Nephron progenitor cell (in vitro differentiated cells): ENCODE results near the gene DEFB132.

Experiments
- DNase-seq: peaks from one replicate; pipeline ENCODE4 v3.0.0; 2021
- H3K27ac Mint-ChIP-seq: 2 replicates; pipeline ENCODE4 v1.8.0; 2021; ENCODE audit warnings: mild to moderate bottlenecking, moderate library complexity, mixed read lengths
- H3K27me3 Mint-ChIP-seq: 2 replicates; pipeline ENCODE4 v1.8.0; 2021; ENCODE audit warnings: mild to moderate bottlenecking, low read depth, mixed read lengths; ENCODE audit not compliant: poor library complexity
- H3K36me3 Mint-ChIP-seq: 2 replicates; pipeline ENCODE4 v1.8.0; 2021; ENCODE audit warnings: low read depth, mixed read lengths
- H3K4me1 Mint-ChIP-seq: 2 replicates; pipeline ENCODE4 v1.8.0; 2021; ENCODE audit warnings: mixed read lengths
- H3K4me3 Mint-ChIP-seq: 2 replicates; pipeline ENCODE4 v1.8.0; 2021; ENCODE audit warnings: mild to moderate bottlenecking, moderate library complexity, mixed read lengths
- H3K9me3 Mint-ChIP-seq: 2 replicates; pipeline ENCODE4 v1.8.0; 2021; ENCODE audit warnings: mild to moderate bottlenecking, moderate library complexity, mixed read lengths
- TF ChIP-seq, protein P1 (sequence below): fragments of 200-600 bp; sonication (generic); IDR thresholded peaks from 2 replicates; pipeline ENCODE4 v1.5.0; 2021; ENCODE audit warnings: antibody characterized with exemption

DEFB132 gene

DNA sequence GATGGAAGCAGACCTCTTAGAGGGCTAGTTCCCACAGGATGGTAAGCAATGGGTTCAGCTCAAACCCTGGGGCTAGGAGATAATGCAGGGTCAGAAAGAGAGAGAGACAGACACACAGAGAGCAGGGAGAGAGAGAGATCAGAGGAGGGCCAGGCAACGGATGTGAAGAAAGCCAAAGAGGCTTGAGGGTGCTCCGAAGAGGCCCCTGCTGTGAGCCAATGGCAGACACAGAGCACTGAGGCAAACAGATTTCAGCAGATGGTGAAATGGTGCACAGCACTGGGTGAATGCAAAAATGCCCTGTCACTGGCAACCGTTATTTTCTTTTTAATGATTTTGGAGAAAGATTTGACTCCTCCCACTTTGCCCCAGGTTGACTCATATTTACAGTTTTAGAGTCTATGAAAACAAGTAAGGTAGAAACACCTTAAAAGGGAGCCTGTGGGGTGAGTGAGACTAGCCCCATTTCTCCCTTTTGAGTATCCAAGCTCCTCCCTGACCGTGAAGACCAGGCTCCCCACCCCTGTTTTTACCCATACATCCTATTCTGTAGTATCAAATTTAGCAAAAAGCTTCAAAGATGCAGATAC, 840 bp downstream of the DEFB132 start:
- Mint-ChIP-seq H3K27me3 (peaks cover 16% of the 10 kb centered on the region), H3K4me1 (peaks cover 5% of the 10 kb centered on the region), H3K36me3 (no peaks in the 10 kb centered on the region), H3K9me3 (no peaks in the 10 kb centered on the region), H3K27ac (no peak overlapping the region), H3K4me3 (no peak overlapping the region)
- no peak for DNase-seq
- TF ChIP-seq, protein P1, sequence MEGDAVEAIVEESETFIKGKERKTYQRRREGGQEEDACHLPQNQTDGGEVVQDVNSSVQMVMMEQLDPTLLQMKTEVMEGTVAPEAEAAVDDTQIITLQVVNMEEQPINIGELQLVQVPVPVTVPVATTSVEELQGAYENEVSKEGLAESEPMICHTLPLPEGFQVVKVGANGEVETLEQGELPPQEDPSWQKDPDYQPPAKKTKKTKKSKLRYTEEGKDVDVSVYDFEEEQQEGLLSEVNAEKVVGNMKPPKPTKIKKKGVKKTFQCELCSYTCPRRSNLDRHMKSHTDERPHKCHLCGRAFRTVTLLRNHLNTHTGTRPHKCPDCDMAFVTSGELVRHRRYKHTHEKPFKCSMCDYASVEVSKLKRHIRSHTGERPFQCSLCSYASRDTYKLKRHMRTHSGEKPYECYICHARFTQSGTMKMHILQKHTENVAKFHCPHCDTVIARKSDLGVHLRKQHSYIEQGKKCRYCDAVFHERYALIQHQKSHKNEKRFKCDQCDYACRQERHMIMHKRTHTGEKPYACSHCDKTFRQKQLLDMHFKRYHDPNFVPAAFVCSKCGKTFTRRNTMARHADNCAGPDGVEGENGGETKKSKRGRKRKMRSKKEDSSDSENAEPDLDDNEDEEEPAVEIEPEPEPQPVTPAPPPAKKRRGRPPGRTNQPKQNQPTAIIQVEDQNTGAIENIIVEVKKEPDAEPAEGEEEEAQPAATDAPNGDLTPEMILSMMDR, result no peak

DNA sequence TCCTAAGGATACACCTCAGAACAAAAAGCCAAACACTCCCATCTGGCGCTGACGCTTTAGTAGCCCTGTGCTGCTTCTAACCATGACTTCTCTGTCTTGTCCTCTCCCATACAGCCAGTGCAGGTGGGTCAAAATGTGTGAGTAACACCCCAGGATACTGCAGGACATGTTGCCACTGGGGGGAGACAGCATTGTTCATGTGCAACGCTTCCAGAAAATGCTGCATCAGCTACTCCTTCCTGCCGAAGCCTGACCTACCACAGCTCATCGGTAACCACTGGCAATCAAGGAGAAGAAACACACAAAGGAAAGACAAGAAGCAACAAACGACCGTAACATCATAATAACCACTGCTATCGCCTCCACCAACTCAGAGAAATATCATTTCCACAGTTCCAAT, 1.4 kb downstream of the DEFB132 start:
- DNase-seq, result no peak
- H3K27ac Mint-ChIP-seq, result no peak overlapping the region
- H3K4me3 Mint-ChIP-seq, result no peak overlapping the region
- H3K36me3 Mint-ChIP-seq, result no peaks in the 10 kb centered on the region
- H3K4me1 Mint-ChIP-seq, result peaks cover 5% of the 10 kb centered on the region
- peaks cover 16% of the 10 kb centered on the region for H3K27me3 Mint-ChIP-seq
- no peaks in the 10 kb centered on the region for H3K9me3 Mint-ChIP-seq
- TF ChIP-seq, protein P1, result no peak

DNA sequence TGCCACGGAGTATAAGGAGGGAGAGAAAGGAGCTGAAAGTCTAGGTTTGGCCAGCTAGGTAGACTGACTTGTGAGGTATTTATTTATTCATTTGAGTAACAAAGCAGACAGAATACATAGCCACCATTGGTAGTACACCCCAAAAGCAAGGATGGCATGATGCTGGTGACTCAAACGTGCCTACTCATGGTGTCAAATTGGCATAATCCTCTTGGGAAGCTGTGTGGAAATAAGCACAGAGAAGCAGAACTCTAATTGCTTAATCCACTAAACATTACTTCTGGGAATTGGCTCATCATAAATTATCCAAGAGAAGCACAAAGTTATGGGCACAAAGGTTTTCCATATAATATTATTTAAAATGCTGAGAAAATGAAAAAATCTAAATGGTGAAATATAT, 2.5 kb downstream of the DEFB132 start:
- Mint-ChIP-seq H3K9me3 (no peaks in the 10 kb centered on the region), H3K4me3 (no peak overlapping the region), H3K27me3 (peaks cover 16% of the 10 kb centered on the region), H3K27ac (no peak overlapping the region), H3K36me3 (no peaks in the 10 kb centered on the region), H3K4me1 (peaks cover 5% of the 10 kb centered on the region)
- DNase-seq, result no peak
- TF ChIP-seq, protein P1, result no peak

DNA sequence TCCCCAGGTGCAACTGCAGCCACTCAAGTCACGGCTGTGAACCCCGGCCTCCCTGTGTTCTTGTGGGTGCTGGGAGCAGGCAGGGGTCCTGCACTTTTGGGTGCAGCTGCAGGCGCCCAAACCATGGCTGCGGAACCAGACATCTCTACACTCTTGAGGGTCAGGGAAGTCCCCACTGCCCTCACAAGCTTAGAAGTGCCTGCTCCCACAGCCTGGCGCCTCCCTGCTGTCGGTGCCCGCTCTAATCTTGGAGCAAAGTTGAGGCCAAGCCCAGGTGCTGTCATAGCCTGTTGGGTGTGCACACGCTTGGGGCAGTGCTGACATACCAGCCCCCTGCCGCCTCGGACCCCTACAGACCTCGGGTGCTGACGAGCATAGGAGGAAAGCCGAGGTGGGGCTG, 6.2 kb downstream of the DEFB132 start:
- Mint-ChIP-seq H3K9me3 (no peaks in the 10 kb centered on the region), H3K36me3 (no peaks in the 10 kb centered on the region), H3K27ac (no peak overlapping the region), H3K4me3 (no peak overlapping the region), H3K4me1 (peaks cover 27% of the 10 kb centered on the region), H3K27me3 (peaks cover 11% of the 10 kb centered on the region)
- TF ChIP-seq, protein P1, result no peak
- no peak for DNase-seq

DNA sequence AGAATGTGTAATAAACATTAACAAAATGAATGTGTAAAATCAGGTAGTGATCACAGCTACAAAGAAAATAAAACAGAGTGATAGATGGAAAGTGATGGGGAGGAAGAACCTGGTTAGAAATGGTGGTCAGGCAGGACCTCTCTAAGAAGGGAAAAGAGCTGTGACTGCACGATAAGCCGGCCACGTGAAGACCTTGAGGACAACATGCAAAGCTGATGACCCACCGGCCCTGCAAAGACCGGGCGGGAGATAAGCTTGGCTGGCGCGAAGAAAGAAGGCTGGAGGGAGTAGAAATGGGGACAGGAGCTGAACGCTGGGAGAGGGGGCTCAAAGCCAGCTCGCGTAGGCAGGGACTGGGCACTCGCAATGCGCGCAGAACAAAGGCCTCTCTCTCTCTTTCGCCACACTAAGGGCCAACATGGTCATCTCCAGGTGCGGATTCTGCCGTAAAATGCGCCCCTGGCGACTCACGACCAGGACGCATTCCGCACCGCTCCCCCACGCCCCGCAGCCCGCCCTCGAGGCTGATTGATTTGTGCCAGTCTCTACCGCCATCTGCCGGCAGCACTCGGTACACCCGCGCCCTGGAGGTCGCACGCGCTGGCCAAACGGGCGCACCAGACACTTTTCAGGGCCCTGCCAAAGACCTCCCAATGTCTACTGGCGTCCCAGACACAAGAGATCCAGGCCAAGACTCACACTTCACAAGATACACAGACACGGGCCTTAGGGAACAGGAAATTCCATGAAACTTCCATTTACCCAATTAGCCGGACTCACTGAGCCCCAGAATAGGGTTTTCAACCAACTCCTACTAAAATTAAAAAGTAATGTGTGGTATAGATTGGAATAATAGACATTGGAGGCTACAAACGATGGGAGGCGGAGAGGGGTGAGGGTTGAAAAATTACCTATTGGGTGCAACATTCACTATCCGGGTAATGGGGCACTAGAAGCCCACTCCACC, 9.4 kb downstream of the DEFB132 start:
- H3K27me3 Mint-ChIP-seq, result no peaks in the 10 kb centered on the region
- peaks cover 29% of the 10 kb centered on the region for H3K4me1 Mint-ChIP-seq
- H3K9me3 Mint-ChIP-seq, result no peaks in the 10 kb centered on the region
- peak; percentile 97 for DNase-seq
- H3K27ac Mint-ChIP-seq, result peak overlapping the region; percentile 81
- peaks cover 17% of the 10 kb centered on the region for H3K36me3 Mint-ChIP-seq
- H3K4me3 Mint-ChIP-seq, result peak overlapping the region; percentile 67
- TF ChIP-seq, protein P1, result peak; percentile 95
